DMS153 treated with DMSO at 0.1 percent for 48 hours (cell line): ENCODE measurements around the gene MAML2.

Source experiments
- DNase-seq: peaks from one replicate; lab custom pipeline; 2025; ENCODE audit not compliant: unreplicated experiment; lab: John Stamatoyannopoulos, UW

MAML2 gene

GRCh38 chr11:96023275-96023674 is 319.7 kb downstream of the MAML2 start:
- no peak for DNase-seq

DNA sequence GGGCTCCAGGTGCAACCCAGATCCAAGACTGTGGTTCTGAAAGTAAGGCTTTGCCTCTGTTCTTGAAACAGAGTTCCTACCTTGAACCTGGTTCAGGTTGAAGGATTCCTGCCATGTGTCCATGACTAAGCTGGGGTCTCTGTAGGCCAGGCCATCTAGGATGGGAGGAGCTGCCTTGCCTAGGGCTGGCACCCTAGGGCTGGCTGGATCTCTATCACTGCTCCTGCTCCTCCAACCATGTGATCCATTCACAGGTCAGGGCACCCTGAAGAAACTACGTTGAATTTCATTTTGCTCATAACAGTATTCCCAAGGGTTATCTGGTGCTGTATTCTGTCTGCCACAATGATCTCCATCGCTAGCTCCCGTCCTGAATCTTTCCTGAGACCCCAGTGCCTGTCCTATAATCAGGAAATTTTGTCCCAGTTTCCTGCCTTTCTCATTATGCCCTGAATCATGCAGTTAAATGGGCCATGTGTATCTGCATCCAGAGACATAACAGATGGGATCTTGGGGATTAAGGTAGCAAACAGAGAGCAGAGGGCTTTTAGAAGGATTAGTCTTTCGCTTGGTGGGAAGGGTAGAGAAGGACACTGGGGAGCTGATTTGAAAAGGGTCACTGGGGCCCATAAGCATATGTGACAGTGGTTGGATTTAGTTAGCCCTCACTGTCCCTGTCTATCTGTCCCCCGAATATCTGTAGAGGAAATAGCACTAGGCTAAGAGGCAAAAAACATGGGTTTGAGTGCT is 320.9 kb downstream of the MAML2 start:
- no peak for DNase-seq

GRCh38 chr11:96019810-96020747 is 322.9 kb downstream of the MAML2 start:
- no peak for DNase-seq

- no peak for DNase-seq
These were observed 323.7 kb downstream of the MAML2 start for GRCh38 chr11:96019281-96019680.

DNA sequence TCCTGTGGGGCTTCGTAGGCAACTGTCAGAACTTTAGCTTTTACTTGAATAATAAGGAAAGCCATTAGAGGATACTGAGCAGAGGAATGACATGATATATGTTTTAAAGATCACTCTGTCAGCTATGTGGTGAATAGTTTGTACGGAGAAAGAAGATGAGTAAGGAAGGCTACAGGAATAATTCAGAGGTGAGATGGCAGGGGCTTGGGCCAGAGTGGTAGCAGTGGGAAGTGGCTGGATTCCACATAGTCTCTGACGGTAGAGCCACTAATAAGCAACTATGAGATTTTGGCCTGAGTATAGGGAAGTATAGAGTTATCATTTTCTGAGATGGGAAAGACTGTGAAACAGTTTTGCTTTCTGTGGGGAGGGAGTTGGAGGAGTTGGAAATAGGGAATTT is 325.1 kb downstream of the MAML2 start:
- DNase-seq: no peak

DNA sequence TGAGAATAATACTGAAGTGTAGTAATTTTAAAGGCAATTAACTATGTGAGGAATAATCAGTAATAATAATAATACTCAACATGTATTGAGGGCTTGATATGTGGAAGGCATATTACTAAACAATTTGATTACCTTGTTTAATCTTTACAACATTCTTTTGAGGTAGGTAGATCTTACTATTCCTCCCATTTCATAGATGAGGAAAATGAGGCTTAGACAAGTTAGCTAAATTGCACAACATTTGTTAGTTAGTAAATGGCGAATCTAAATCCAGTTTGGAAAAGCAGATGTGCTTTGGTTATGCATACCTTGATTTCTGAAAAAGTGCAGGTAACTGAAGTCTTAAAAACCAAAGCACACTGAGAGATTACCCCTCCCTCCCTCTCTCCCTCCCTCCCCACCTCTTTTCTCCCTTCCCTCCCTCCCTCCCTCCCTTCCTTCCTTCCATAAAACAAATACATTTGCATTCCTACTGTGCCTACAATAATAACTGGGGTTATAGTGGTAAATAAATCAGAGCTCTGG is 326.0 kb downstream of the MAML2 start:
- DNase-seq: no peak

DNA sequence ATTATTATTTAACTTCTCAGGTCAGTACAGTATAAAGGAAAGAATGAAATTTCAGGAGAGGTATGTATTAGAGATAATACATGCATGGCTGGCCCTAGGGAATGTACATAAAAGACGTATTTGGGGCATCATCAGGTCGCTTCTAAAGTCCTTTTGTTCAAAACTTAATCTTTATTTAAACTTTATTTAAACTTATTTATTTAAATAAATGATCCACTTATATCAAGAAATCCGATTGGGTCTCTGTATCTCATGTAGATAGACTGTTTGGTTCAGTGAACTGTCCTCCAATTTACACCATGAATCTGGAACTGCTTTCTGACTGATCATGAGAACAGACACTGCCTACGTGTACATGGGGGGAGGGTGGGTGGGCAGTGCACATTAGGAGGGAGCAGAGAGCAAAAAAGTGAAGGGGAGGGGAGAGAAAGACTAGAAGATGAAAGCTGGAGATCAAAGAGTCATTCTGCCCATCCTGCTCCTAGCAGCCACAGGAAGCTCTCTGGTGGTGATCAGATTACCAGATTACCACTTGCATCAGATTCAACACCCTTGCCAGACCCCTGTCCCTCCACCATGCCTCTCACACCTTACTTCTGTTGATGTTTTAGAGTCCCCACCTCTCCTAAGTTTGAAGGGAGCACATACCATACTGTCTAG is 327.0 kb downstream of the MAML2 start:
- DNase-seq: no peak

DNA sequence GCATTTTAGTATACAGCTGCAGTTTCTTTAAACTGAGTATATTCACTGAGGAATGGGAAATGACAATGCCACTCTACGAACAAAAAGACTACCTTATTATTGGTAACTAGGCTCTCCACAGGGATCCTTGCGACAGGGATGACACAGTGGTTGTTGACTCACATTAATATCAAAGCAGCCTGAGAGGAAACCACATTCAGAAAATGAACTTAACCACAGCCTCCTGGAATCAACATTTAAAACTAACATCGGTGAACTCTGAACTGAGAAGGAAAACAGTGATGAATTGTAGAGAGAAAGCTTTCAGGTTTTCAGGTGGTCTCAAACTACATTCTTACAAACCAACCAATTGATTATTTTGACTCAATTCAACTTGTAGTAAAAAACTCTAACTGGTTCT is 328.8 kb downstream of the MAML2 start:
- no peak for DNase-seq

GRCh38 chr11:96013461-96014213 is 329.4 kb downstream of the MAML2 start:
- DNase-seq: no peak

GRCh38 chr11:96012086-96012824 is 330.7 kb downstream of the MAML2 start:
- DNase-seq: peak; percentile 94

GRCh38 chr11:96010683-96011082 is 332.3 kb downstream of the MAML2 start:
- no peak for DNase-seq

DNA sequence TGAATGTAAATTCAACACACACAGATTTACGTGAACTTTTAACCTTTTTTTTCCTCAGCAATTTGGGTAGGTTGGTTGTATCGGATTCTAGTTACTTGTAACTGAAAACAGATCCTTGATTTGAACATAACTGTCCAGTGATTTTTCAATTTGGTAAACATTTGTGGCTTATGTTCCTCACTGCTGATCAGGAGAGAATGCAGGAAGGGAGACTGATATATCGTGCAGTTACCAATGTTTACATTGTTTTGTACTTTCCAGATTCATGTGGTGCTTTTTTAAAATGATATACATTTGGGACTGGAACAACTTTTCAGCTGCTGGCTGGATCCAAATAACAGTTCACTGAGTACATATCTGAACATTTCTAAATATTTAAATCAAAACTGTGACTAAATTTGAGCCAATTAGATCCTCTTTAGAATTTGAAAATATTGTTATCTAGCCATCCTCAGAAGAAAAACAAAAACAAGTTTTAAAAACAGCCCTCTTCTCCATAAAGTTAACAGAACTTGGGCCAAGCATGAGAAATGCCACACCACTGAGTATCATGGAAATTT is 334.8 kb downstream of the MAML2 start:
- no peak for DNase-seq

DNA sequence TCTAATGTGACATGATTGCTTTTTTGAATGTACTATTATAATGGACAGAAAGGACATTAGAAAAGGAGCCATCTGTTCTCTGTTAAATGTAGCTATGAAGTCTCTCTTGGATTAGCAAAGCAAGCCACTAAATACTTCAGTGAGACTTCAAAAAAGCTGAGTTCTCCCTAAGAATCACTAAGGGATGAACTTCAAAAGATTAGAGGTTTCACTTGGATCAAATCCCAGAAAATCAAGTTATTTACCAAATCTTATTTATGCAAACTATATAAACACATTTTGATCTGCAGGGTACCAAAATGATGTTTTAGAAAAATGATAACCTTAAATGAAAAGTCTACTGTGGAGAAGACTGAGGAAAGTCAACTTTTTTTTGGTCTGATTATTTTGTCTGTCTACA is 337.0 kb downstream of the MAML2 start:
- no peak for DNase-seq

DNA sequence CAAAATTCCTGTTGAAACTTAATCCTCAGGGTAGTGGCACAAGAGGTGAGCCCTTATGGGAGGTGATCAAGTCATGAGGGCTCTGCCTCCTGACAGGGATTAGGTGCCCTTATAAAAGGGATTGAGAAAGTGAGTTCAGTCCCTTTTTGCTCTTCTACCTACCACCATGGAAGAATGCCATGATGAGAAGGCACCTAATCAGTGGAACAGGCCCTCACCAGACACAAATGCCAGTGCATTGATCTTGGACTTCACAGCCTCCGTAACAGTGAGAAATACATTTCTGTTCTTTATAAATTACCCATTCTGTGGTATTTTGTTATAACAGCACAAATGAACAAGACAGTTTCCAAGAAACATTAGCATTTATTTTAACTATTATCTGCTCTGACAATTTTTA is 338.1 kb downstream of the MAML2 start:
- DNase-seq: no peak

GRCh38 chr11:96002754-96003290 is 340.2 kb downstream of the MAML2 start:
- no peak for DNase-seq

GRCh38 chr11:96002339-96002738 is 340.7 kb downstream of the MAML2 start:
- DNase-seq: no peak

GRCh38 chr11:96001037-96001436 is 342.0 kb downstream of the MAML2 start:
- DNase-seq: no peak

DNA sequence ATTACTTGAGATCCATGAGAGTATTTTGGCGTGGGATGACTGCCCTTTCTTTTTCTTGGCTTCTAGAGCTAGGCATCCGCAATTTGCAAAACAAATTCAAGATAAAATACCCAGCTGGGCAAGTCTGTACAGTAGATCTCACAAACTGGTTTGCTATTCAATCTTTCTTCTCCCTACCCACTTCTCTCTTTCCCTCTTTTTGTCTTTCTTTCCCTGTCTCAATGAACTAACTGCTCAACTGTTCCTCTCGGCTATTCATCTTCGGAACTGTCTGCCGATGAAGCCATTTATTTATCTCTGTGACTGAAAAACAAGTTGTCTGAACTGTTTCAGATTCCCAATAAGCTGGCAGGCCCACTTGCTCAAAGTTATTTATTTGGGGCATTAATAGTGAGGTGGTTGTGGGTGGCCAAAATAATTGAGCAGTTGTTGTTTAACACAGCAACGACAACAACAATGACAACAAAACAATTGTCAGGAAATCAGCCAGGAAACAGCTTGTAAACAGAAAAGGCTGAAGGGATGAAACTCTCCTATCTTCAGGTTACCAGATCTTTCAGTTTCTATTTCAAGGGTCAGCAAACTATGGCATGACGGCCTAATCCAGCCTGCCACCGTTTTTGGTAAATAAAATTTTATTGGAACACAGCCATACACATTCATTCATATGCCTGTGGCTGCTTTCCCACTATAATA is 343.1 kb downstream of the MAML2 start:
- no peak for DNase-seq
